KMS-11 (cell line): ENCODE measurements around the gene MAST4.

ENCODE experiments used
- H2AFZ ChIP-seq: fragments of 200-600 bp; sonication (generic); 2 replicates; pipeline ENCODE4 v1.6.1; 2016; ENCODE audit warnings: antibody characterized with exemption, mixed run types, low read depth
- H3K27ac ChIP-seq: fragments of 200-600 bp; sonication (generic); 2 replicates; pipeline ENCODE4 v1.6.1; 2016; ENCODE audit warnings: mild to moderate bottlenecking, mixed run types
- H3K27me3 ChIP-seq: fragments of 200-600 bp; sonication (generic); 2 replicates; pipeline ENCODE4 v1.6.1; 2017; ENCODE audit warnings: mild to moderate bottlenecking, low read depth, mixed run types, moderate library complexity; ENCODE audit not compliant: insufficient read depth
- H3K36me3 ChIP-seq: fragments of 200-600 bp; sonication (generic); 2 replicates; pipeline ENCODE4 v1.6.1; 2017; ENCODE audit warnings: mild to moderate bottlenecking, mixed run types; ENCODE audit not compliant: insufficient read depth
- H3K4me1 ChIP-seq: fragments of 200-600 bp; sonication (generic); 2 replicates; pipeline ENCODE4 v1.6.1; 2016; ENCODE audit warnings: mild to moderate bottlenecking, low read depth, mixed run types; ENCODE audit not compliant: poor library complexity, severe bottlenecking
- H3K4me2 ChIP-seq: fragments of 200-600 bp; sonication (generic); 2 replicates; pipeline ENCODE4 v1.7.0; 2016; ENCODE audit warnings: mild to moderate bottlenecking, mixed run types
- H3K4me3 ChIP-seq: fragments of 200-600 bp; sonication (generic); IDR thresholded peaks from 2 replicates; pipeline ENCODE4 v1.6.1; 2017; ENCODE audit warnings: low read depth, low read length, mixed read lengths; ENCODE audit not compliant: insufficient read depth
- H3K79me2 ChIP-seq: fragments of 200-600 bp; sonication (generic); 2 replicates; pipeline ENCODE4 v1.6.1; 2016; ENCODE audit warnings: low read depth, mixed run types; ENCODE audit not compliant: insufficient read depth
- H3K9ac ChIP-seq: fragments of 200-600 bp; sonication (generic); 2 replicates; pipeline ENCODE4 v1.6.1; 2016; ENCODE audit warnings: mild to moderate bottlenecking, mixed run types
- H4K20me1 ChIP-seq: fragments of 200-600 bp; sonication (generic); 2 replicates; pipeline ENCODE4 v1.6.1; 2016; ENCODE audit warnings: mild to moderate bottlenecking, mixed run types; ENCODE audit not compliant: insufficient read depth
- CTCF ChIP-seq: fragments of 200-600 bp; sonication (generic); conservative IDR thresholded peaks from 2 replicates; pipeline ENCODE4 v1.6.1; 2017; ENCODE audit warnings: low read depth, mild to moderate bottlenecking, antibody characterized with exemption, low read length, moderate library complexity, mixed read lengths

MAST4 gene

DNA sequence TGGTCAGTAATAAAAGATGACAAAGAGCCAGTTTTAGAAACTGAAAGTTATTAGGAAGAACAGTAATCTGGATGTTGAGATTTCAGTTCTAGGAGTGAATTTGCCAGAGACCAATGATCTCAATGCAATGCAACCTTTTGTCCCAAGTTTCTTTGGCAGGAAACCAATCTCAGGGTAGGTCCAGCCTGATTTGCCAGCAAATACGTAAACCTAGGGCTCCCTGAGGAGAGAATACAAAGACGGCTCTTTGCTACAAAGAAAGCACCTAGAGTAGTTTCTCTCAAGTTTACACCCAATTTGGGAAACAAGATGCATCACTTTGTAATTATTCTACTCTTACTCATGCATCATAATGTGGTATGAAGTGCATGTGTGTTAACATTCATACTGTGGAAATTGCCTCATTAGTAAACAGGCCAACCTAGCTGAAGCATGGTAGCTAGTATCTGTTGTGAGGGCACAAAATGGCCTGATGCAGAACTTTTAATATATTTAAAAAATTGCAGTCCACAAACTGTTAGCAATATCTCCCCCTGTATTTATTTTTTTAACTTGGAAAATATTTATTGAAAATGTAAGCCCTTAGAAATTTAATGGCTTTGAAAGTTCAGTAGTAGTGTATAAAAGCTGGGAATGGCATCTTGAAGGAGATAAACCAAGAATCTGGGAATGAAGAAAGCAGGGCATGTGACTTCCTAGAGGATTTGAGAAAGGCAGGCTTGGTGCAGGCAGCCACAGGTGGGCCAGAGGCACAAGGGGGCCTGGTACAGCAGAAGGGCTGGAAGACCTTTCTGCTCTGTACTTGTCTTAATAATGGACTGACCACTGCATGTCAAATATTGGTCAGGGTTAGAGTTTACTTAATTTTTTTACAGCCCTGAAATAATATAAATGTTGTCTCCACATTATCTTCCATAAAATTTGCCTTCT lies 59.5 kb downstream of the MAST4 start:
- Histone ChIP-seq H3K9ac (no peak overlapping the region), H4K20me1 (no peaks in the 10 kb centered on the region), H3K79me2 (no peaks in the 10 kb centered on the region), H3K27ac (no peak overlapping the region), H3K36me3 (no peaks in the 10 kb centered on the region), H3K4me2 (no peak overlapping the region), H3K4me1 (no peaks in the 10 kb centered on the region), H3K4me3 (no peak overlapping the region), H2AFZ (no peak overlapping the region), H3K27me3 (no peaks in the 10 kb centered on the region)
- TF ChIP-seq CTCF = no peak

- H3K27ac ChIP-seq = no peak overlapping the region
- H3K79me2 ChIP-seq = no peaks in the 10 kb centered on the region
- no peaks in the 10 kb centered on the region for H3K27me3 ChIP-seq
- H3K4me2 ChIP-seq = no peak overlapping the region
- no peaks in the 10 kb centered on the region for H4K20me1 ChIP-seq
- H3K4me1 ChIP-seq = no peaks in the 10 kb centered on the region
- H3K4me3 ChIP-seq = no peak overlapping the region
- no peak overlapping the region for H3K9ac ChIP-seq
- TF ChIP-seq CTCF = no peak
- no peaks in the 10 kb centered on the region for H3K36me3 ChIP-seq
- H2AFZ ChIP-seq = no peak overlapping the region
Measured at GRCh38 chr5:66658516-66658915, 62.3 kb downstream of the MAST4 start.

- no peaks in the 10 kb centered on the region for H3K36me3 ChIP-seq
Measured at GRCh38 chr5:66659780-66660179, 63.6 kb downstream of the MAST4 start.

GRCh38 chr5:66660396-66660795 lies 64.2 kb downstream of the MAST4 start:
- Histone ChIP-seq H3K36me3 (no peaks in the 10 kb centered on the region), H3K4me3 (no peak overlapping the region), H3K9ac (no peak overlapping the region), H3K79me2 (no peaks in the 10 kb centered on the region), H3K27me3 (no peaks in the 10 kb centered on the region), H3K27ac (no peak overlapping the region), H2AFZ (no peak overlapping the region), H4K20me1 (no peaks in the 10 kb centered on the region), H3K4me1 (no peaks in the 10 kb centered on the region), H3K4me2 (no peak overlapping the region)
- no peak for TF ChIP-seq CTCF

More at GRCh38 chr5:66659780-66660179, 63.6 kb downstream of the MAST4 start:
- no peak overlapping the region for H3K27ac ChIP-seq
- no peaks in the 10 kb centered on the region for H3K79me2 ChIP-seq
- H3K27me3 ChIP-seq = no peaks in the 10 kb centered on the region
- H3K4me3 ChIP-seq = no peak overlapping the region
- H4K20me1 ChIP-seq = no peaks in the 10 kb centered on the region
- no peaks in the 10 kb centered on the region for H3K4me1 ChIP-seq
- no peak for TF ChIP-seq CTCF
- H3K4me2 ChIP-seq = no peak overlapping the region
- H2AFZ ChIP-seq = no peak overlapping the region
- H3K9ac ChIP-seq = no peak overlapping the region
